HepG2 (cell line): ENCODE data around the gene PGP. TPM values are rescaled to one million over a fixed set of nuclear protein-coding genes. Genes with fewer than 3 reads are reported as not detected.

ENCODE experiments used
- FOXO1 ChIP-seq: sonication (generic); formaldehyde crosslinking; IDR thresholded peaks from 2 replicates; pipeline ENCODE4 v1.4.0; 2020; ENCODE audit warnings: missing genetic modification reagents
- POLR2AphosphoS5 ChIP-seq: IDR thresholded peaks from 2 replicates; pipeline ENCODE4 v1.6.1; 2012; ENCODE audit warnings: low read depth, low read length
- SMARCC2 ChIP-seq: fragments of 450-650 bp; IDR thresholded peaks from 2 replicates; pipeline ENCODE4 v1.6.1; 2017; ENCODE audit warnings: antibody characterized with exemption, mild to moderate bottlenecking
- SRY ChIP-seq: sonication (generic); formaldehyde crosslinking; IDR thresholded peaks from 2 replicates; pipeline ENCODE4 v1.8.0; 2022; ENCODE audit warnings: mild to moderate bottlenecking, missing genetic modification reagents
- TEAD2 ChIP-seq: sonication (generic); formaldehyde crosslinking; IDR thresholded peaks from 2 replicates; pipeline ENCODE4 v1.9.0; 2021; ENCODE audit warnings: missing genetic modification reagents
- ZFP91 ChIP-seq: sonication (generic); formaldehyde crosslinking; IDR thresholded peaks from 2 replicates; pipeline ENCODE4 v1.9.0; 2022; ENCODE audit warnings: missing genetic modification reagents, mild to moderate bottlenecking, borderline replicate concordance
- ZNF20 ChIP-seq: sonication (generic); formaldehyde crosslinking; IDR thresholded peaks from 2 replicates; pipeline ENCODE4 v1.4.0; 2020; ENCODE audit warnings: mild to moderate bottlenecking, moderate library complexity, missing genetic modification reagents
- ZNF329 ChIP-seq: sonication (generic); formaldehyde crosslinking; IDR thresholded peaks from 2 replicates; pipeline ENCODE4 v1.9.0; 2021; ENCODE audit warnings: low read depth, mild to moderate bottlenecking, missing genetic modification reagents
- ZNF749 ChIP-seq: sonication (generic); formaldehyde crosslinking; IDR thresholded peaks from 2 replicates; pipeline ENCODE4 v1.8.0; 2022; ENCODE audit warnings: mild to moderate bottlenecking, missing genetic modification reagents, moderate library complexity, borderline replicate concordance
- polyA plus RNA-seq, 8 experiments: library from polyadenylated mRNA; depleted of rRNA in 3 of 8; stranded (reverse) in 7 of 8; unstranded in 1 of 8; fragments of >200 nt; fragmentation: Illumina TruSeq in 4 of 8; extraction: Trizol in 4 of 8; gene quantifications; 2 replicates each; pipeline versions ENCODE4 v1.2.1 to v1.2.3, GENCODE V29; 2011 to 2016; ENCODE audit warnings: low read depth in 4 of 8, missing spikeins in 1 of 8, mixed read lengths in 1 of 8; ENCODE audit not compliant: insufficient read depth in 1 of 8
- total RNA-seq, 5 experiments: library from RNA; depleted of rRNA; stranded (reverse); fragments of >200 nt; fragmentation: Illumina TruSeq; extraction: Trizol; gene quantifications; 2 replicates each; pipeline ENCODE4 v1.2.3, GENCODE V29; 2016; ENCODE audit warnings: low read depth in 1 of 5
- TF ChIP-seq, protein P1 (sequence below): sonication (generic); formaldehyde crosslinking; conservative IDR thresholded peaks from 2 replicates; pipeline ENCODE4 v1.4.0; 2020; ENCODE audit warnings: mild to moderate bottlenecking, missing genetic modification reagents, moderate library complexity
- TF ChIP-seq, protein P2 (sequence below), 2 experiments: sonication (generic) in 1 of 2; formaldehyde crosslinking in 1 of 2; IDR thresholded peaks; 2 replicates each; pipeline versions ENCODE4 v1.4.0 to v1.6.1; 2016 to 2020; ENCODE audit warnings: borderline replicate concordance in 1 of 2, low read depth in 1 of 2, mild to moderate bottlenecking in 1 of 2, missing genetic modification reagents in 1 of 2
- TF ChIP-seq, protein P3 (sequence below): sonication (generic); formaldehyde crosslinking; IDR thresholded peaks from 2 replicates; pipeline ENCODE4 v1.4.0; 2020; ENCODE audit warnings: low read depth, missing genetic modification reagents

The PGP gene
- total and polyA plus RNA-seq, 2 of the 13 experiments (the other 11 are each of a cell fraction or from before 2014, with no cell fraction given): 7.3 to 18.3 TPM

GRCh38 chr16:2251296-2252111 is 36.9 kb upstream of the PGP start, which contains the start of gene ECI1 (continued):
- TF ChIP-seq, protein P1, sequence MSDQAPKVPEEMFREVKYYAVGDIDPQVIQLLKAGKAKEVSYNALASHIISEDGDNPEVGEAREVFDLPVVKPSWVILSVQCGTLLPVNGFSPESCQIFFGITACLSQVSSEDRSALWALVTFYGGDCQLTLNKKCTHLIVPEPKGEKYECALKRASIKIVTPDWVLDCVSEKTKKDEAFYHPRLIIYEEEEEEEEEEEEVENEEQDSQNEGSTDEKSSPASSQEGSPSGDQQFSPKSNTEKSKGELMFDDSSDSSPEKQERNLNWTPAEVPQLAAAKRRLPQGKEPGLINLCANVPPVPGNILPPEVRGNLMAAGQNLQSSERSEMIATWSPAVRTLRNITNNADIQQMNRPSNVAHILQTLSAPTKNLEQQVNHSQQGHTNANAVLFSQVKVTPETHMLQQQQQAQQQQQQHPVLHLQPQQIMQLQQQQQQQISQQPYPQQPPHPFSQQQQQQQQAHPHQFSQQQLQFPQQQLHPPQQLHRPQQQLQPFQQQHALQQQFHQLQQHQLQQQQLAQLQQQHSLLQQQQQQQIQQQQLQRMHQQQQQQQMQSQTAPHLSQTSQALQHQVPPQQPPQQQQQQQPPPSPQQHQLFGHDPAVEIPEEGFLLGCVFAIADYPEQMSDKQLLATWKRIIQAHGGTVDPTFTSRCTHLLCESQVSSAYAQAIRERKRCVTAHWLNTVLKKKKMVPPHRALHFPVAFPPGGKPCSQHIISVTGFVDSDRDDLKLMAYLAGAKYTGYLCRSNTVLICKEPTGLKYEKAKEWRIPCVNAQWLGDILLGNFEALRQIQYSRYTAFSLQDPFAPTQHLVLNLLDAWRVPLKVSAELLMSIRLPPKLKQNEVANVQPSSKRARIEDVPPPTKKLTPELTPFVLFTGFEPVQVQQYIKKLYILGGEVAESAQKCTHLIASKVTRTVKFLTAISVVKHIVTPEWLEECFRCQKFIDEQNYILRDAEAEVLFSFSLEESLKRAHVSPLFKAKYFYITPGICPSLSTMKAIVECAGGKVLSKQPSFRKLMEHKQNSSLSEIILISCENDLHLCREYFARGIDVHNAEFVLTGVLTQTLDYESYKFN: peak; percentile 64
- TF ChIP-seq FOXO1 (CRISPR knock-in tag) (no peak; the same call in 1 of the 2 replicates), ZFP91 (CRISPR knock-in tag) (peak; percentile 93; the same call in 1 of the 2 replicates), ZNF20 (CRISPR knock-in tag) (no peak), SMARCC2 (no peak), TEAD2 (CRISPR knock-in tag) (no peak), ZNF329 (CRISPR knock-in tag) (peak; percentile 78; the same call in 1 of the 2 replicates), ZNF749 (peak; percentile 83; the same call in 1 of the 2 replicates), POLR2AphosphoS5 (peak; percentile 93), SRY (CRISPR knock-in tag) (peak; percentile 56; the same call in 1 of the 2 replicates)
- TF ChIP-seq, protein P2, sequence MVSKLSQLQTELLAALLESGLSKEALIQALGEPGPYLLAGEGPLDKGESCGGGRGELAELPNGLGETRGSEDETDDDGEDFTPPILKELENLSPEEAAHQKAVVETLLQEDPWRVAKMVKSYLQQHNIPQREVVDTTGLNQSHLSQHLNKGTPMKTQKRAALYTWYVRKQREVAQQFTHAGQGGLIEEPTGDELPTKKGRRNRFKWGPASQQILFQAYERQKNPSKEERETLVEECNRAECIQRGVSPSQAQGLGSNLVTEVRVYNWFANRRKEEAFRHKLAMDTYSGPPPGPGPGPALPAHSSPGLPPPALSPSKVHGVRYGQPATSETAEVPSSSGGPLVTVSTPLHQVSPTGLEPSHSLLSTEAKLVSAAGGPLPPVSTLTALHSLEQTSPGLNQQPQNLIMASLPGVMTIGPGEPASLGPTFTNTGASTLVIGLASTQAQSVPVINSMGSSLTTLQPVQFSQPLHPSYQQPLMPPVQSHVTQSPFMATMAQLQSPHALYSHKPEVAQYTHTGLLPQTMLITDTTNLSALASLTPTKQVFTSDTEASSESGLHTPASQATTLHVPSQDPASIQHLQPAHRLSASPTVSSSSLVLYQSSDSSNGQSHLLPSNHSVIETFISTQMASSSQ (IDR thresholded peaks at IDR 0.05; ENCODE audit: low read depth): no peak
- TF ChIP-seq, protein P2 (CRISPR knock-in tag; IDR thresholded peaks at IDR 0.05; ENCODE audit: borderline replicate concordance): peak; percentile 81; the same call in 1 of the 2 replicates
- TF ChIP-seq, protein P3, sequence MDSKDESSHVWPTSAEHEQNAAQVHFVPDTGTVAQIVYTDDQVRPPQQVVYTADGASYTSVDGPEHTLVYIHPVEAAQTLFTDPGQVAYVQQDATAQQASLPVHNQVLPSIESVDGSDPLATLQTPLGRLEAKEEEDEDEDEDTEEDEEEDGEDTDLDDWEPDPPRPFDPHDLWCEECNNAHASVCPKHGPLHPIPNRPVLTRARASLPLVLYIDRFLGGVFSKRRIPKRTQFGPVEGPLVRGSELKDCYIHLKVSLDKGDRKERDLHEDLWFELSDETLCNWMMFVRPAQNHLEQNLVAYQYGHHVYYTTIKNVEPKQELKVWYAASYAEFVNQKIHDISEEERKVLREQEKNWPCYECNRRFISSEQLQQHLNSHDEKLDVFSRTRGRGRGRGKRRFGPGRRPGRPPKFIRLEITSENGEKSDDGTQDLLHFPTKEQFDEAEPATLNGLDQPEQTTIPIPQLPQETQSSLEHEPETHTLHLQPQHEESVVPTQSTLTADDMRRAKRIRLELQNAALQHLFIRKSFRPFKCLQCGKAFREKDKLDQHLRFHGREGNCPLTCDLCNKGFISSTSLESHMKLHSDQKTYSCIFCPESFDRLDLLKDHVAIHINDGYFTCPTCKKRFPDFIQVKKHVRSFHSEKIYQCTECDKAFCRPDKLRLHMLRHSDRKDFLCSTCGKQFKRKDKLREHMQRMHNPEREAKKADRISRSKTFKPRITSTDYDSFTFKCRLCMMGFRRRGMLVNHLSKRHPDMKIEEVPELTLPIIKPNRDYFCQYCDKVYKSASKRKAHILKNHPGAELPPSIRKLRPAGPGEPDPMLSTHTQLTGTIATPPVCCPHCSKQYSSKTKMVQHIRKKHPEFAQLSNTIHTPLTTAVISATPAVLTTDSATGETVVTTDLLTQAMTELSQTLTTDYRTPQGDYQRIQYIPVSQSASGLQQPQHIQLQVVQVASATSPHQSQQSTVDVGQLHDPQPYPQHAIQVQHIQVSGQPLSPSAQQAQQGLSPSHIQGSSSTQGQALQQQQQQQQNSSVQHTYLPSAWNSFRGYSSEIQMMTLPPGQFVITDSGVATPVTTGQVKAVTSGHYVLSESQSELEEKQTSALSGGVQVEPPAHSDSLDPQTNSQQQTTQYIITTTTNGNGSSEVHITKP (CRISPR knock-in tag): peak; percentile 87
